ENCODE measurements around the gene HIP1R.
"Not testable (repeated sequence)": the region's sequence is repeated elsewhere in the genome, so short reads cannot be mapped to it uniquely, and the experiment has no call there.

Gene HIP1R

GRCh38 chr12:122868471-122869177 lies 33.4 kb downstream of the HIP1R start:
- no peaks in the 10 kb centered on the region for H3K36me3 ChIP-seq (ENCODE audit: insufficient read depth, low read length)
- no peak overlapping the region for H3K9ac ChIP-seq (ENCODE audit: low read depth, low read length)
- H3K4me1 ChIP-seq (ENCODE audit: insufficient read depth, low read length) = peaks cover 12% of the 10 kb centered on the region
- no peaks in the 10 kb centered on the region for H3K9me3 ChIP-seq (ENCODE audit: control insufficient read depth, insufficient read depth, low read length)

DNA sequence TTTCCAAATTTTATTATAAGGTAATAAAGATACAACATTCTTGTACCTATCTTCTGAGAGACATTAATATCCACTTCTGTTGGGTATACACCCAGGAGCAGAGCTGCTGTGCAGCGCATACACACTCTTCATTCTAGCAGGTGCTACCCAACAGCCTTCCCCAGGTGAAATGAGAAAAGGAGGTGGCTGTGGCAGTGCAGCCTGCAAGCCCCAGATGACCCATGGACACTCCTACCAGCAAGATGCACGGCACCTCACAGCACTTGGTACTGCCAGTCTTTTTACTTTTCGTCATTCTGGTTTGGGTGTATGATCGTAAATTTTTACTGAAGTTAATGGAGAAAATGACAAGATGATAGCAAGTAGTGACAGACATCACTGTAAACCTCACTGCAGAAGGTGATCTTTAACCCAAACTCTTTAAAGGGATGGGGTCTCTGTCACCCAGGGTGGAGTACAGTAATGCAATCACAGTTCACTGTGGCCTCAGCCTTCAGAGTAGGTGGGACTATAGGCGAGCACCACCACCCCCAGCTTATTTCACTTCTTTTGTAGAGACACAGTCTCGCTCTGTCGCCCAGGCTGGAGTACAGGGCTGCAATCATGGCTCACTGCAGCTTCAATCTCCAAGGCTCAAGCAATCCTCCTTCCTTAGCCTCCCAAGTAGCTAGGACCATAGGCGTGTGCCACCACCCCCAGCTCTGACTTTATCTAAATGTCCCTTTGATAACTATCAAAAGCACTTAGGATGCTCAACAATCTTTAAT lies 34.1 kb downstream of the HIP1R start:
- H3K9me3 ChIP-seq (ENCODE audit: control insufficient read depth, insufficient read depth, low read length) = no peaks in the 10 kb centered on the region
- H3K36me3 ChIP-seq (ENCODE audit: insufficient read depth, low read length) = no peaks in the 10 kb centered on the region
- no peak overlapping the region for H3K9ac ChIP-seq (ENCODE audit: low read depth, low read length)
- H3K4me1 ChIP-seq (ENCODE audit: insufficient read depth, low read length) = peaks cover 12% of the 10 kb centered on the region

GRCh38 chr12:122870163-122870842 lies 35.0 kb downstream of the HIP1R start:
- Histone ChIP-seq H3K9ac (ENCODE audit: low read depth, low read length) (no peak overlapping the region), H3K9me3 (ENCODE audit: control insufficient read depth, insufficient read depth, low read length) (no peaks in the 10 kb centered on the region), H3K36me3 (ENCODE audit: insufficient read depth, low read length) (no peaks in the 10 kb centered on the region), H3K4me1 (ENCODE audit: insufficient read depth, low read length) (peaks cover 14% of the 10 kb centered on the region)

DNA sequence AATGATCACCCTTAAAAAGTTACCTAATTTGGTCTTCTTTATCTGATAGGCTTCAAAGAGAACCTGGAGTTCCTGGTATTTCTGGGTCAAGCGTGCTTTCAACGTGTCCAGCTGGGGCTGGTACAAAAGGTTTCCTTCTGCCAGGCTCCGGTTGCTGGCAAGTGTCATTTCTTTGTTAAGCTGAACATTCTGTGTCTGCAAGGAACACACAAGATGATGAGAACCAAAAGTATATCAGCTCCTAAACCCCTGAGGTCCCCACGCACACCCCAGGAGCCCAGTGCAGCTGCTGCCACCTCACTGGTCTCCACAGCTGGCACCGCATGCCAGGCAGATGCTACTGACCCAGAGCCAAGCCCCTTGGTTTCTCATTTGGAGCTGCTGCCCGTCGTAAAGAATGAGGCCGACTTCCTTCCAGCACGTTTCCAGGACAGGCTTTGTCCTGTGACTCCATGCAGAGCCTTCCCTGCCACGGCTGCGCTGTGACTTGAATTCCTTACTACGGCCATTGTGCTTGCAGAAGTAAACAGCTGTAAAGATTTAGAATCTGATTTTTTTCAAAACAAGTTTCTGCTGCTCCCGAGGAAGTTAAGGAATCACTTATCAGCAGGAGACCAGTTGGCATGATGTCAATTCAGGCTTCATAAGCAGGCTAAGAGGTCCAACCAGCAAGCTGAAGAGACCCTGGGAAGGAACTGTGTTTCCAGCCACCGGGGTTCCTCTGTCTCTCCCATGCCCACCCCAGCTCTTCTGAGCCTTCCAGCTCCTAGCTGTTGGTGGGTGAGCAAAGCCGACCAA lies 35.8 kb downstream of the HIP1R start:
- Histone ChIP-seq H3K4me1 (ENCODE audit: insufficient read depth, low read length) (peaks cover 21% of the 10 kb centered on the region), H3K9me3 (ENCODE audit: control insufficient read depth, insufficient read depth, low read length) (no peaks in the 10 kb centered on the region), H3K9ac (ENCODE audit: low read depth, low read length) (no peak overlapping the region), H3K36me3 (ENCODE audit: insufficient read depth, low read length) (no peaks in the 10 kb centered on the region)

DNA sequence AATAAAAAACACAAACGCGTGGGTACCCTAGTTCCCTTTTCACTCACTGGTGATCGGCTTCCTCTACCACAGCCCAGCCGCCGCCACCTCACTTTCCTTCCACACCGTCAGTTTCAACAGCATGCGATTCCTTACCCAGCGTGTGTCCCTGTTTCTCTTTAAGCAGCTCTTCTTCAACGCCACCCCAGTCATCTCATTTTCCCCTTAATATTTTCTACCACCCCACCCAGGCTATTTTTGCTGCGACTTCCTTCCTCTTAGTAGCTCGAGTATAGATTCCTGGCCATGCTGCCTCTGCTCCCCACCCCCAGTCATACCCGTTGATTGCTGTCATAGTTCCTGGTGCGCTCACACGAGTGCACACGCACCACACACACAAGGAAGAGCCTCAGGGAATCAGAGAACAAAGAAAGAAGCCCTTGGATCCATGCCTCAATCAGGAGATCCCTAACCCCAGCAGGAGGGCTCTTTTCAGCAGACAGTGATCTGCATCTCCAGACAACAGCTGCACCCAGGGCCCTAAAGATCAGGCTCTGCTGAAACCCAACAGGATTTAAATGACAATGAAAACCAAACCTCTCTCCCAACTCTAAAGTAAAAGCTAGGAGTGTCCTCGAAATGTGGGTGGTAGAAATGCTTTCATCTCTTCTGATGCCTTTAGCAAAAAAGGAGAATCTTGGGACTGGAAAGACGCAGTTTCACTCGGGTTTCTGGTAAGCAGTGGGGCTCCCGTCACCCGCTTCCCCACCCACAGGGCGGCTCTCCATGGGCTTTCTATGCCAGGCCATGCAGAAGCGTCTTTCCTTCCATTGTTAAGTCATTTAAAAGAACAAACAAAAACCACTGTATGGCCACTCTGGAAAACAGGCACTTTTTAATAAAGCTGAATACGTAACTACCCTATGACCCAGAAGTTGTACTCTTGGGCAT lies 36.9 kb downstream of the HIP1R start:
- no peaks in the 10 kb centered on the region for H3K9me3 ChIP-seq (ENCODE audit: control insufficient read depth, insufficient read depth, low read length)
- peaks cover 21% of the 10 kb centered on the region for H3K4me1 ChIP-seq (ENCODE audit: insufficient read depth, low read length)
- H3K36me3 ChIP-seq (ENCODE audit: insufficient read depth, low read length) = no peaks in the 10 kb centered on the region
- H3K9ac ChIP-seq (ENCODE audit: low read depth, low read length) = no peak overlapping the region

GRCh38 chr12:122872815-122873361 lies 37.6 kb downstream of the HIP1R start:
- peaks cover 21% of the 10 kb centered on the region for H3K4me1 ChIP-seq (ENCODE audit: insufficient read depth, low read length)
- H3K9me3 ChIP-seq (ENCODE audit: control insufficient read depth, insufficient read depth, low read length) = no peaks in the 10 kb centered on the region
- H3K9ac ChIP-seq (ENCODE audit: low read depth, low read length) = no peak overlapping the region
- no peaks in the 10 kb centered on the region for H3K36me3 ChIP-seq (ENCODE audit: insufficient read depth, low read length)

DNA sequence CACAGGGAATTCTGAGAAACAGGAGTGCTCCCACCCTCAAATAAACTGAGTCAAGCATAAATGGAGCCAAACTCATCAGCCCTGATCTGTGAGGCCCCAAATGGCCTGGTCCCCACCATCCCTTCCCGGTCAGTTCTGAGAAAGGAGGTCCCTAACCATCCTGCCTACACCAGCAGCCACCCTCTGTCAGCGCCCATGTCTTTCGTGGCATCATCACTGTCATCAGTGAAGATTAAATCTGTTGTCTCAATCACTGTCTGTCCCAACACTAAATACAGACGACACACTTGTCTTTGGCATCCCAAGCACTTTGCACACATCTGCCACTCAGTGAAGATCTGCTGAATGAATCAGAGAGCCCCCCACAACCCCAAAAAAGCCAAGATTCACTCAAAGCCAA lies 38.3 kb downstream of the HIP1R start:
- Histone ChIP-seq H3K4me1 (ENCODE audit: insufficient read depth, low read length) (peaks cover 21% of the 10 kb centered on the region), H3K9ac (ENCODE audit: low read depth, low read length) (no peak overlapping the region), H3K36me3 (ENCODE audit: insufficient read depth, low read length) (no peaks in the 10 kb centered on the region), H3K9me3 (ENCODE audit: control insufficient read depth, insufficient read depth, low read length) (no peaks in the 10 kb centered on the region)

- H3K36me3 ChIP-seq (ENCODE audit: insufficient read depth, low read length) = no peaks in the 10 kb centered on the region
- H3K9ac ChIP-seq (ENCODE audit: low read depth, low read length) = no peak overlapping the region
These were observed 38.8 kb downstream of the HIP1R start for GRCh38 chr12:122874081-122874480.

GRCh38 chr12:122875590-122876220 lies 40.4 kb downstream of the HIP1R start:
- Histone ChIP-seq H3K4me1 (ENCODE audit: insufficient read depth, low read length) (peaks cover 21% of the 10 kb centered on the region), H3K9ac (ENCODE audit: low read depth, low read length) (no peak overlapping the region), H3K36me3 (ENCODE audit: insufficient read depth, low read length) (no peaks in the 10 kb centered on the region), H3K9me3 (ENCODE audit: control insufficient read depth, insufficient read depth, low read length) (no peaks in the 10 kb centered on the region)

More at GRCh38 chr12:122874081-122874480, 38.8 kb downstream of the HIP1R start:
- H3K4me1 ChIP-seq (ENCODE audit: insufficient read depth, low read length) = peaks cover 21% of the 10 kb centered on the region
- H3K9me3 ChIP-seq (ENCODE audit: control insufficient read depth, insufficient read depth, low read length) = no peaks in the 10 kb centered on the region

GRCh38 chr12:122876281-122876680 lies 41.0 kb downstream of the HIP1R start:
- H3K9me3 ChIP-seq (ENCODE audit: control insufficient read depth, insufficient read depth, low read length); H3K9ac ChIP-seq (ENCODE audit: low read depth, low read length); H3K36me3 ChIP-seq (ENCODE audit: insufficient read depth, low read length): not testable (repeated sequence)
- peaks cover 21% of the 10 kb centered on the region for H3K4me1 ChIP-seq (ENCODE audit: insufficient read depth, low read length)

GRCh38 chr12:122876731-122877130 lies 41.5 kb downstream of the HIP1R start:
- H3K36me3 ChIP-seq (ENCODE audit: insufficient read depth, low read length) = no peaks in the 10 kb centered on the region
- H3K4me1 ChIP-seq (ENCODE audit: insufficient read depth, low read length) = peaks cover 16% of the 10 kb centered on the region
- no peaks in the 10 kb centered on the region for H3K9me3 ChIP-seq (ENCODE audit: control insufficient read depth, insufficient read depth, low read length)
- no peak overlapping the region for H3K9ac ChIP-seq (ENCODE audit: low read depth, low read length)

DNA sequence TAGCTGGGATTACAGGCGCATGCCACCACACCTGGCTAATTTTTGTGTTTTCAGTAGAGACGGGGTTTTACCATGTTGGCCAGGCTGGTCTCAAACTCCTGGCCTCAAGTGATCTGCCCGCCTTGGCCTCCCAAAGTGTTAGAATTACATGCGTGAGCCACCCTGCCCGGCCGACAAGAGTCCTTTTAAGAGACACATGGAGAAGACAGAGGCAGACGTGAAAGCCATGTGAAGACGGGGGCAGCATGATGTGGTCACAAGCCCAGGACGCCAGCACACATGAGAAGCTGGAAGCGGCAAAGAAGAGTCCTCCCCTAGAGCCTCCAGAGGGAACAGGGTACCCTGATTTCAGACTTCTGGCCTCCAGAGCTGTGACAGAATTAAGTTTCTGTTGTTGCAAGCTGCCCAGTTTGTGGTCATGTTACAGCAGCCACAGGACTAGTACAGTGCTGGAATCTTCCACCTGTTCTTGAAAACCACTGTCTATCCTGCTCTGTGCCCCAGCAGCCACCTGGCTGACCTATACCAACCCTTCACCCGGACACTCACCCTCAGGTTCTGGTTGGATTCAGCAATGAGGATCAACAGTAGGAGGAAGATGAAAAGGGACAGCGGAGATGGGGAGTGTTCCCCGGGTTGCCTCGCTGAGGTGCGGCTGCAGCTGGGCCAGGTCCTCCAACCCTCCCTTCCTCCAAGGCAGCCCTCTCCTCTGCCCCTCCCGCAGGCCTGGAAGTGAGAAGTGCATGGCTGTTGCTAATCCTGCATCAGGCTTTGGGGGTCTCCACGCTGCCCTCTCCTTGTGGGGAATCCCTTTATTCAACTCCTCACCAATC lies 43.7 kb downstream of the HIP1R start:
- H3K36me3 ChIP-seq (ENCODE audit: insufficient read depth, low read length) = no peaks in the 10 kb centered on the region
- H3K9ac ChIP-seq (ENCODE audit: low read depth, low read length) = no peak overlapping the region

More for the DNA sequence above, 43.7 kb downstream of the HIP1R start:
- H3K9me3 ChIP-seq (ENCODE audit: control insufficient read depth, insufficient read depth, low read length) = no peaks in the 10 kb centered on the region
- peaks cover 10% of the 10 kb centered on the region for H3K4me1 ChIP-seq (ENCODE audit: insufficient read depth, low read length)

Measured in ES-I3 (cell line).